ENCODE results near the gene PITPNM3.
"Not testable (repeated sequence)": the region's sequence is repeated elsewhere in the genome, so short reads cannot be mapped to it uniquely, and the experiment has no call there.

PITPNM3 gene

DNA sequence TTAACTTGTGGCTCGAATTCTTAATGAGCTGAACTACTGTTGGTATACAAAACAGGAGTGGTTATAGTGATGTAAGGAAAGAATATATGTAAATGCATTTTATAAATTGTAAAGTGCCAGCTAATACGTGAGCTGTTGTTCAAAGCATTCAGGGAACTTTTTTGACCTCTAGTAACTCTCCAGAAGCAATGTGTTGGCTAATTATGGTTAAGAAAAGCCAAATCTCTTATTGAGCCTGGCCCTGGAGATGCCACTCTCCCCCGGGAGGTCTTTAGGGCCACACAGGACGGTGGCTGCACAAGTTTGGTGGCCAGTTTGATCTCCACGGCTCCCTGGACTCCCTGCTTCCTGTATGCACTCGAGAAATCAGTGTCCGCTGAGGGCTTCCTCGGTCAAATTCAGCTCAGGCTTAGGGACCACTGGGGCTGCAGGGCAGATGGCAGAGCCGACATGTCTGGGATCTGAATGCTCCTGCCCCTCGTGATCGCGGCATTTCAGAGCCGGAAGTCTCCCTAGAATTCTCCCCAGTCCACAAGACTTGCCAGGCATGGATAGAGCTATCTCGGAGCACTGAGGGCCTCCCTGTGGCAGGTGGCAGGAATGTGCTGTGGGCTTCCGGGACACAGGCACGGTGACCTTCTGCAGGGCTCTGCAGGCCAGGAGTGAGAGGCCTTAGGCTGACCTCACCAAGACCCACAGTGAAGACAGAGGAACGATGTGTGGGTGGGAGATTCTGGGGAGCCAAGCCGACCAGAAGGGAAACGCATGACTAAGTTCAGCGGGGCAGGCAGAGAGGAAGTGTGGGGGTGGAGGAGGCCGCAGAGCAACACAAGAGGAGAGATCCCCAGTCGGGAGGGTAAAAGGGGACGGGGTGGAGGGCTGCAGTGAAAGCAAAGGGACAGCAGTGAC, 18.6 kb upstream of the PITPNM3 start:
- no peak for FAIRE-seq

DNA sequence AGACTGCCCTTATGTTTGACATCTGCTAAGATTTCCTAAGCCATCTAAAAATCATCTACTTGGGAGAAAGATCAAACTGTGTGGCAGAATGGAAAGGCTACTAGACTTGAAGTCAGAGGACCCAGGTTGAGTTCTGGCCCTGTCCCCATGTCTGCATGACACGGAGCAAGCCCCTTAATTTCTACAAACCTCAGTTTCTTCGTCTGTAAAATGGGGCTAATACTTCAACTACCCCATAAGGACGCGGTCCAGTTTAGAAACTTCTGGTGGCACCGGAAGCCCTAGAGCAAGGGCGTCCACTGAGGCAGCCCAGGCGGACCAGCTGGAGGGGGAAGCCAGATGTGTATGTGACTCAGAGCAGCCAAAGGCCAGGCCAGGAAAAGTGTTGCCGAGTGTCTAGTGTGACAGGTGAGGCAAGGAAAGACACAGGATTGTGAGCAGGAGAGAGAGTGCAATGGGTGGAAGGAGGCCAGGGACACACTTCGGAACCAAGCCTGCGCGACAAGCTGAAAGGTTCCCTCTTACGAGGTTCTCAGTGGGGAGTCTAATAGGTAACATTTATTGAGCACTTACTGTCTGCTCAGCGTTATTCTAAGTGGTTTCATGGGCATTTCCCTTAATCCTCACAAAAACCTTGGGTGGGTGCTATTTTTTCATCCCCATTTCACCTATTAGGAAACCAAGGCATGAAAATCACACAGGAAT, 17.8 kb upstream of the PITPNM3 start:
- no peak for FAIRE-seq

DNA sequence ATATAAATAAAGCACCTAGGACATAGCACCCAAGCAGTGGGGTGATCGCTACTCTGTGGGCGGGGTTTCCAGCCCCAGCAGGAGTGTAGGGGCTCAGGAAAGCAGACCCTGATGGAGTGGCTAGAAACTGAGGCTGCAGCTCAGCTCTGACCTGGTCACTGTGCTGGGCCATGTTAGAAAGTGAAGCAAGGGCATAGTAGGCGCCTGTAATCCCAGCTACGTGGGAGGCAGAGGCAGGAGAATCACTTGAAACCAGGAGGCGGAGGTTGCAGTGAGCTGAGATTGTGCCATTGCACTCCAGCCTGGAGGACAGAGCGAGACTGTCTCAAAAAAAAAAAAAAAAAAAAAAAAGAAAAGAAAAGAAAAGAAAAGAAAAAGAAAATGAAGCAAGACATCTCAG, 17.1 kb upstream of the PITPNM3 start:
- not testable (repeated sequence) for FAIRE-seq

DNA sequence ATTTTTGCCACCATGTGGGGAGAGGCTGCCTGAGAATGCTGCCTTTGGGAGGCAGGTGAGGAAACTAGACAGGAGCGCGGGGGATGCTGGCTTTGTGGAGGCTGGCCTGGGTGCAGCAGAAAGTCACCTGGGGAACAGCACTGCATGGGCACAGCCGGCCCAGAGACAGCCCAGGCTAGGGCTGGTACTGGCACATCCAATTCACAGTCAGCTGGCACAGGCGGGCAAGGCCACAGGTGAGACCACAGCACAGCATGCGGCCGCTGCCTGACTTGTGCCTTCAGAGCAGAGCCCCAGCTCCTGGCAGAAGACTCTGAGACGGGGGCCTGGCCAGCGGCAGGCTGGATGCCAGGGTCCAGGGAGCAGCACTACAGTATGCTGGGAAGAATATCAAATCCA, 16.6 kb upstream of the PITPNM3 start:
- no peak for FAIRE-seq

DNA sequence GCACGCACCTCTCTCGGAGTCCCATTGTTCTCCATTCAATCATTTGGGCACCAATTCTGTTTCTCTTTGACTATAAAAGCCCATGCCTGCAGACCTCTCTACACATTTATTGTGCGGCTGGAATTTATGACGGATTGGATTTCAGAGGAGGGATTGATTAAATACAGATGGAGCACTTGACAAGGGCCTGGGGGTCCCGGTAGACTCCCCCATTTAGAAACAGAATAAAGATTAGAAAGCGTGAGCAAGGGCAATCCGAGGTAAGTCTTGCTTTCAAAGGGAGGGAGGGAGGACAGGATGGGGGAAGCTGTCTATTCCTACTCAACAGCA, 15.1 kb upstream of the PITPNM3 start:
- no peak for FAIRE-seq

DNA sequence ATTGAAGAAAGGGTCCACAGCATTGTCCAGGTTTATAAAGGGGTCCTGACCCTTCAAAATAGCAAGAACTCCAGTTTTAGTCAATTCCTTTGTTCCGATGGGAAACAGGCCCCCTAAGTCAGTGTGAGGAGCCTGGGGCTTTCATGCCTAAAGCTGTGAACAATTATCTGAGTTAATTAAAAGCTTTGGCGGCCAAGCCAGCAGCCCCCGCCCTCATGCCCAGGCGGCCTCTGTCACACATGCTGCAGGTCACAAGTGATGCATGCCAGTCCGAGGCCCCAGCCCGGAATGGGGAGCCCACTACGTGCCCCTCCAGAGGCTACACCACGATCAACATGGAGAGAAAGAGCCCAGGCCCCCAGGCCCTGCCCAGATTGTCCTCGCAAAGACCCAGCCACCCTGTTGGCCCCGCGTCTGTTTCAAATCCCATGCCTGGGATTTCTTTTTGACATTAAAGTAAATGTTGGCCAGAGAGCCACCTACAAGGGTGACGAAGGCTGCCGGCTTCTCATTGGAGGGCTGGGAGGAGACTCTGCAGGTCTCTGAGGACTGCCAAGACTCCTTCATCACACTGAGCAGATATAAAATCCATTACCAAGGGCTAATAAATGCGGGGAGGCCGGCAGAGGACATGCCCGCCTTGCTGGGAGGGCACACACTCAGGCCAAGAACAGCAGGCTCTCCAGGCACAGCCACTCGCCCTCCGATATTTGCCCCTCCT, 14.5 kb upstream of the PITPNM3 start:
- FAIRE-seq = no peak

DNA sequence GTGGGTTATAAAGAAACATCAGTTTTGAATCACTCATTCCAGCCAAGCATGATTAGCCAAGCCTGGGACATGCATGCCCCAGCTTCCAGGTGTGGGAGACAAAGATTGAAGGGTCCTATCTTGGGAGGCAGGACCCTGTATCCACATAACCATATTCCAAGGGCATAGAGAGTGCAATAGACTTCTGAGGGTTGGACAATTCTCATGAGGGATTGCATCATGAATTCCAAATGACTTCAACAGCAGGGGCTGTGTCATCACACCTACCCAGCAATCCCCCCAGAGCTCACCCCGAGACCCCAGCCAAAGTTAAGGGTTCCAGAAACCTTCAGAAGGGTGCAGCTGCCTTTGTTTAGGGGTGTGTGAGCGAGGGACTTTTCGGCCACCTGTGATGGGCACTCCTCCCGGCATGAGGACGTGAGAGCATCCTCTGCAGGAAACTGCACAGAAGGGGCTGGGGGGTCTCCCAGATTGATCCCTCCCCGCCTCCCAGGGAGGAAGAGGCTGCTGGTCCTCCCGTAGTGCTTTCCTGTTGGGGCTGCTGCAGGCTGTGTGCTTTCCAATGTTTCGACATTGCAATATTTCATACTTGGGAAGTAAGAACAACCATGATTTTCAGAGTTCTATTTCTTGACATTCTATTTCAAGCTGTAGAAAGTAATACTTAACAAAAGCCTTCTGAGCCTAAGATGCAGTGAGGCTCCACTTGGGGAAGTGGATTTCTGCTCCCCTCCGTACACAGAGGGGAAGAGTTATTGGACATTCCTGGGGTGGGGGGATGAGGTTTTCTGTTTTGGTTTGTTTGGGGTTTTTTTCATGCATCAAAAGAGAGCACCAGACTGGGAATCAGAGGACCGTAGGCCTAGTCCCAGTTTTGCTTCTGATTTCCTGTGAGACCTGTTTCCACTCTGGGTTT, 13.3 kb upstream of the PITPNM3 start:
- FAIRE-seq = no peak

DNA sequence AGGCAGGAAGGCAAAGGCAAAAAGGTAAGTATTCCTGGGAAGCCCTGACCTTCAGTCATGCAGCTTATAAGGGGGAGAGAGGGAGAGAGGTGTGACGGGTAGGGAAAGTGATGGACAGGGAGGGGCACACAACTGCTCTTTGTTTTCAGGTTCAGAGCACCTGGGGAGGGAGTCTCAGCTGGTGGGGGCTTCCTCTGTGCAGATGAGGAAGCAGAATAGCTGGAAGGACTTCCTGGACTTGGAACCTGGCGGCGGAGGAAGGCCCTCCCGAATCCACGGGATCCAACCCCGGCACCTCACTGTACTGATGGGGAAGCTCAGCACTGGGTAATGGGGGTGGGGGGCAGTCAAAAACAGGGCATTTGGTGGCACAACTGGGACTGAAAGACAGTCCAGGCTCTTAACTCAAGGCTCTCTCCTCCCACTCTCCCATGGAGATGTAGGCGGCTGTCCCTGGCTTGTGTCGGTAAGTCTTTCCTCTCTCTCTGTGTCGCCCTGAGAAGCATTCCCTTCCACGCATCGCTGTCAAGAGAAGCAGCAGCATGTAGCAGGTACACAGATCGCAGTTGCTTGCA, 11.9 kb upstream of the PITPNM3 start:
- no peak for FAIRE-seq

DNA sequence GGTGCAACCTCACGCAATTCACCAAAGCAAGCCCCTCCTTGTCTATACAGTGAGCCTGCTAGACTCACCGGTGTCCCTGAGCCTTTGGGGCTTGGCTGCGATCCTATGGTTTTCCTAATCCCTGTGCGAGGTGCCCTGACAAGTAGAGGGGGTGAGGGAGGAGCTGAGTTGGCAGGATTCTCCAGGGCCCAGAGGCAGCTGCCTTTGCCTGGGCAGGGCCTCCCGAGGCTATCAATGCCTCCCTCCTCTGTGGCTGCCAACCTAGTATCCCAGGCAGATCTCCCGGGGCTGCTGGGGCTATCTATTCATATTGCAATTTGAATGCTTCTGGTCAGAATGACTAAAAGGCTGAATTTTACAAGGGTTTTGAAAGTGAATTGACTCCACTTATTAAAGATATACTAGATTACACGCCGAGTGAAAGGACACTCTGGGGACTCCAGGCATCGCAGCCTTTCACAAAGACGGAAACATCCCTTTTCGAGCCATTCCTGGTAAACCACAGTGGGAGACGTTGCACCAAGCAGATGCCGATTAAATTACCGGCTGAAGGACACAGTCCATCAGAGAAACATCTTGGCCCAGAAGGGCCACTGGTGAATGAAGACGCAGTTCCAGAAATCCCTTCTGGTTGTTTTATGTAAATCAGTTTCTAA, 11.3 kb upstream of the PITPNM3 start:
- no peak for FAIRE-seq

DNA sequence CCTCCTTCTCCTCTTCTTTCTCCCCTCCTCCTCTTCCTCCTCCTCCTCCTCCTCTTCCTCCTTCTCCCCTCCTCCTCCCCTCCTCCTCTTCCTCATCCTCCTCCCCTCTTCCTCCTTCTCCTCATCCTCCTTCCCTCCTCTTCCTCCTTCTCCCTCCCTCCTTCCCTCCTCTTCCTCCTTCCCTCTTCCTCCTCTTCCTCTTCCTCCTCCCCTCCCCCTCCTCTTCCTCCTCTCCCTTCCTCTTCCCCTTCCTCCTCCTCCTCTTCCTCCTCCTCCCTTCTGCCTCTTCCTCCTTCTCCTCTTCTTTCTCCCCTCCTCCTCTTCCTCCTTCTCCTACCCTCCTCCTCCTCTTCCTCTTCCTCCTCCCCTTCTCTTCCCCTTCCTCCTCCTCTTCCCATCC, 5.1 kb upstream of the PITPNM3 start:
- FAIRE-seq = no peak

DNA sequence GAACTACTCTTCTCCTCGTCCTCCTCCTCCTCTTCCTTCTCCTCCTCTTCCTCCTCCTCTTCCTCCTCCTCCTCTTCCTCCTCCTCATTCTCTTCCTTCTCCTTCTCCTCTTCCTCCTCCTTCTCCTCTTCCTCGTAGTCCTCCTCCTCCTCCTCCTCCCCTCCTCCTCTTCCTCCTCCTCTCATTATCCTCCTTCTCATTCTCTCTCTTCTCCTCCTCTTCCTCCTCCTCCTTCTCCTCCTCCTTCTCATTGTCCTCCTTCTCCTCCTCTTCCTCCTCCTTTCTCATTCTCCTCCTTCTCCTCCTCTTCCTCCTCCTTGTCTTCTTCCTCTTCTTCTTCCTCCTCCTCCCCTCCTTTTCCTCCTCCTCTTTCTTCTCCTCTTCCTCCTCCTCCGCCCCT, 4.1 kb upstream of the PITPNM3 start:
- FAIRE-seq = no peak

DNA sequence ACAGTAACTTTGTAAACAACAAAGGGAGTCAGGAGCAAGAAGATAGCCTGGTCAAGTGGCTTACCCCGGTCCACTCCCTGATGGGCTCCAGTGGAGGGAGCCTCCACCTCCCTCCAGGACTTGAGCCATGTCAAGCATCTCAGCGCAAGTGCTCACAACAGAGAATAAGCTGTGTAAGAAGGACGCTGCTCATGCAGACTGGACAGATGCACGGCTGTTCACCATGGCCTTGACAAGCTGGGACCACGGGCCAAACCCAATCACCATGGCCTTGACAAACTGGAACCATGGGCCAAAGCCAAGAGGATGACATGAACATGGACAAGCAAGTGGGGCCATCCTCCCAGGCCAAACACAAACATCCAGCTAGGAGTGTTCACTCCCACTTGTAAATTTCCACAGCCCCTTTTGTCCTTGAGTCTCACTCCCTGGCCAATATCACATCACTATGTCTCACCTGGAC, 3.4 kb upstream of the PITPNM3 start:
- FAIRE-seq = no peak

DNA sequence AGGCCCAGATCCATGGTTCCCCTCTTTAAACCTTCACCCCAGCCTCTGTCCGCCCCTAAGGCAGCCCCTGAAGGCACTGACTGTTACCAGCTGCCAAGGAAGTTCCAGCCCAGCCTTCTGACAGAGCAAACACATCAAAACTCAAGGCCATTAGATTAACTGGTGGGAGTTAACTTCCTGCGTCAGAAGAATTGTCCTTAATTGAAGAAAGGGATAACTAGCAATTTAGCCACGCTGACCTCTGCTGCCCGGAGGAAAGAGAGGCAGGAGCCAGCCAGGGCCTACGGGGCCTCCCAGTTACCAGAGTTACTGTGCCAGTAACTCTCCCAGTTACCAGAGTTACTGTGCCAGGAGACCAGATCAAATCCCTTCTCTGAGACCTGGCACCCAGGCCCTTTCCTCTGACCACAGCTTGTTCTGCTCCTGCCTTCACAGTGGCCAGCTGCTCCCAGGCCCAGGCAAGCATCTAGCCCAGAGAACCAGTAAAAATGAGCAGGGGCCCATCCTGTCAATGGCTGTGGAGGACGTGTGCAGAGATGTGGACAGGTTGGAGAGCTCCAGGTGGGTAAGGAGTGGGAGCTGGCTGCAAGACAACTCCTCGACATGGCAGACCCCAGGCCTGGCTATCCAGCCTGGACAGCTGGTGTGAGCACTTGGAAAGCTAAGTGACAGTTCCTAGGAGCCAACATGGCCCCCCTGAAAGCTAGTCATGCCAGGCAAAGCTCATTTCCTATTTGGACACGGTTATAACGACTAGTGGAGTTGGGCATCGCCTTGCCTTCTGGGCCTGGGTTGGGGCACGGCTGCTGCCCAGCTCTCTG, 2.8 kb upstream of the PITPNM3 start:
- no peak for FAIRE-seq

DNA sequence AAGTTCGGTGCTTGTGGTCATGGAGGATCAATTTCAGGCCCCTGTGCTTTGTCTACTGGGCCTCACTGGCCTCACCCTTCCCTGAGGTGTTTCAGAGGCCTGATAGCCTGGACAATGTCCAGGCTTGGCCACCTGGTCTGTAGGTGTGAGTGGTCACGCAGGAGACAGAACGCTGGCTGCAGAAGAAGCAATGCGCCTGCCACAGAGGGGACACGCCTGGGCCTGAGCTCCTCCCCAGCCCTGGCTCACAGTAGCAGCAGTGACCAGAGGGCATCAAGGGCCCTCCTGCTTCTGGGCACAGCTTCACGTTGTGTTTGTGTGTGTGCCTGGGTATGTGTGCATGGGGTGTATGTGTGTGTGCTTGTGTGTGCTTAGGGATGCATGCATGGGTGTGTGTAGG, 1.9 kb upstream of the PITPNM3 start:
- FAIRE-seq = no peak

DNA sequence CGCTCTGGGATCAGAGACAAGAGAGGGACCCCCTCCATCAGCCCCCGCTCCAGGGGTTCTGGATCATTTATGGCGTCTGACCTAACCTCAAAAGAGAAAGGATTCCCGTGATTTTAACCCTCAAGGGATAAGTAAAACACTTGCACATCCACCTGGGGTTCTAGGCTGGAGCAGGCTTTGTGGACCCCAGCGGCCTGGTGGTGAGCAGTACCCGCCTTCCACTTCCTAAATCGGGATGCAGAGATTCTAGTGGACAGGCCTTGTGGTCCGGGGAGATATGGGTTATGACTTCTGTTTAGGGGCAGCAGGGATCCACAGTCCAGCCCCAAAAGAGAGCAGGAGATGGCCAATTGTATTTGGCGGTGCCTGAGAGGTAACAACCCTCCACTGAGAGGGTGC, 684 bp upstream of the PITPNM3 start:
- no peak for FAIRE-seq

DNA sequence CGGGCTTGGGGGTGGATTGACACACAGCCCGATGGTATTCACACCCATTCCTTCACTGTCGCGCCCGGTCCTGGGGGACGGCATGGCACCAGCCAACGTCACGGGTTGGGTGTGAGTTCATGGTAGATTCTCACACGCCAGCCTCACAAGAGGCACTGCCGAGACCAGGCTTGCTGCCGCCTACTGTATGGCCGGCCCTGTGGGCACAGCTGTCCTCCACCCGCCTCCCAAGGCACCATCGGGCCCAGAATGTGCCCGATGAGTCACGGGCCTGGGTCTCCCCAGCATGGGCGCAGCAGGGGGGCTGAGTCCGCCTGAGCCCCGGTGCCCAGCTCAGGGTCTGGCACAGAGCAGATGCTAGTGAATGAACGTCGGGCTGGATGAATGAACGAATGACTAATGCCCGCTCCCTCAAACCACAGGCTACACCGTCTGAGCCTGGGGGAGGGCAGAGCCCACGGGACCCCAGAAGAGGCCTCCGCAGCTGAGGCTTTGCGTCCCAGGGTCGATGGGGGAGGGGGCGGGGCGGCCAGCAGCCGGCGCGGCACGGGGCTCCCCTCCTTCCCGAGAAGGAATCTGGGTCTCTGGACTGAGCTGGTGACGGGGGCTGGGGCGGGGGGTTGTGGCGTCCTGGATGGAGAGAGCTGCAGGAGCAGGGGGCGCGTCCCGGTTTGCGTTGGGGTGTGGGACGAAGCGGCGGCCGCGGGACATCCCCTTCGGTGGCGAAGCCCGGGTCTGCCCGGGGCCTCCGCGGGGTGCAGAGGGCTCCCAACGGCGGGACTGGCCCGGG, 829 bp downstream of the PITPNM3 start:
- no peak for FAIRE-seq

DNA sequence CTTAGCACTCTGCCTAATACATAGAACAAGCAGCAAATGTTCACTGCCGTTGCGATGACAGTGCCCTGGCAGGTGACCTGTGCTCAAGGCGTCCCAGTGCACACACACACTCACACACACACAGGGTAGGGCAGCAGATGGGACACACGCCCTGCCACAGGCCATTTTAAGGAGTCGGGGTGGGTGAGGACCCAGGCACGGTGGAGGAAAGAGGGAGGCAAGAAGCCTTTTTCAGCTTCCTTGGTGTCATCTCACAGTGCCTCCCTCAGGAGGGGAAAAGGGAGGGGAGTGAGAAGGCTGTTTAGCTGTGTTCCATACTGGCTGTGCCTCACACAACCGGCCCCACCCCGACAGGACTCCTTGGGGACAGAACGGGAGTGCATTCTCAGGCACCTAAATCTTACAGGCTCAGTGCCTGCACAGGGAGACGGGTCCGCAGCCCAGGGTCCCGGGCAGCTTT, 1.5 kb downstream of the PITPNM3 start:
- no peak for FAIRE-seq

DNA sequence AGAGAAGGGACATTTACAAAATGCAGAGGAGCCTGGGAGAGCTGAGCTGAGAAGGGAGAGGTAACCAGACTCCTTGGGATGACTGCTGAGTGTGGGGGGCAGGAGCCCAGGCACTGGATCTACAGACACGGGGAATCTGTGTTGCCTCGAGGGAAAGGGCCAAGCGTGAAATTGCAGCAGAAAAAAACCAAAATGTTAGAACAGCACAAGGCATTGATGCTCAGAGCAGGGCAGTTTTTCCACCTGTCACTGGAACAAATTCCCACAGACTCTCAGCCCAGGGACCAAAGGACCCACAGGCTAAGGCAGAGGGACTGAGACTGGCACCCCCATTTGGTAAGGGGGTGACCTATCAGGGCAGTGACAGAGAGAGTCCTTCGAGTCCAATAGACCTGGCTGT, 2.0 kb downstream of the PITPNM3 start:
- FAIRE-seq = no peak

DNA sequence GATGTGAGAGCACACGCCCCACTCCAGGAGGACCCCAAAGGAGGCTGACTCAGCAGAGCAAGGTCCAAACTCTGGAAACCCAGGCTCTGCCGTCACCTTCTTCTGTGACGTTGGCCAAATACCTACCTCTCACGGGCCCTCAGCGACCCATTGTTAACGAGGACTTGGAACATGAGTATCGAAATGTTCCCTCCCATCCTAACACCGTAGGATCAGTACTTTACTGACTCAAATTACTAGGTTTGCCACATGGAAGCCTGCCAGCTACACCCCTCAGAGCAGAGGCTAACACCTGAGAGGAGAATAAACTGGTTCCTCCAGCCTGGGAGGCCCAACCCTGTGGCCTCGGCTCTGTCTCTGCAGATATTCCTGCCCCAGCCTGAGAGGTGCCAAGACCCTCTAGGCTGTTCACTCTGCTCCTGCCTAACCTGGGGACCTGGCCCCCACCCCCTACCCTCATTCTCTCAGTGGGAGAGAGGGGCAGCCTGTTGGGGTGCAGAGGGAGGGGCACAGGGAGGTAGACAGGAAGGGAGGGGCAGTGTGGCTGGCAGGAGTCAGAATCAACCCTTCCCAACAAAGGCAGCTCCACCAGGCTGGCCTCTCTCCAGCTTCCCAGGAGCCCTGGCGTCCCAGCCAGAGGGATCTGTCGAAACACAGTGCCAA, 4.4 kb downstream of the PITPNM3 start:
- FAIRE-seq = no peak
